Hepatocyte (in vitro differentiated cells): ENCODE results near the gene ATXN2.

Source experiments
- EZH2 ChIP-seq: fragments of 200-600 bp; sonication (generic); IDR thresholded peaks from 2 replicates; pipeline ENCODE4 v1.6.1; 2016; ENCODE audit warnings: antibody characterized with exemption, mild to moderate bottlenecking, borderline replicate concordance
- TF ChIP-seq, protein P1 (sequence below): fragments of 200-600 bp; sonication (generic); IDR thresholded peaks from 2 replicates; pipeline ENCODE4 v1.5.1; 2016; ENCODE audit warnings: antibody characterized with exemption, mild to moderate bottlenecking; ENCODE audit not compliant: poor library complexity

DNA sequence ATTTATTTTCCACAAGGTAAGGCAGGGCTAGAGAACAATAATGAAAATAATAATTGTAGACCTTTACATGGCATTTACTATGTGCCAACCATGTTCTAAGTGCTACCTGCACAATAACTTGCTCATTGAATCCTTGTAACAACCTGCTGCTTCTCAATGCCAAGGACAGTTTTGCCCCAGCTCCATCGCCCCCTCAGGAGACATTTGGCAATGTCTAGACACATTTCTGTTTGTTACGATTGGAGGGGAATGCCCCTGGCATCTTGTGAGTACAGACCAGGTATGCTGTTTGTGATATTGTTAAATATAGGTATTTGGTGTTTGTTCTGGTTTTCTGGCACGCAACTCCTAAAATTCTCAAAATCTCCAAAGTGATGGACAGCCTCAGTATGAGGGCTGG lies 8.1 kb upstream of the ATXN2 start:
- TF ChIP-seq, protein P1, sequence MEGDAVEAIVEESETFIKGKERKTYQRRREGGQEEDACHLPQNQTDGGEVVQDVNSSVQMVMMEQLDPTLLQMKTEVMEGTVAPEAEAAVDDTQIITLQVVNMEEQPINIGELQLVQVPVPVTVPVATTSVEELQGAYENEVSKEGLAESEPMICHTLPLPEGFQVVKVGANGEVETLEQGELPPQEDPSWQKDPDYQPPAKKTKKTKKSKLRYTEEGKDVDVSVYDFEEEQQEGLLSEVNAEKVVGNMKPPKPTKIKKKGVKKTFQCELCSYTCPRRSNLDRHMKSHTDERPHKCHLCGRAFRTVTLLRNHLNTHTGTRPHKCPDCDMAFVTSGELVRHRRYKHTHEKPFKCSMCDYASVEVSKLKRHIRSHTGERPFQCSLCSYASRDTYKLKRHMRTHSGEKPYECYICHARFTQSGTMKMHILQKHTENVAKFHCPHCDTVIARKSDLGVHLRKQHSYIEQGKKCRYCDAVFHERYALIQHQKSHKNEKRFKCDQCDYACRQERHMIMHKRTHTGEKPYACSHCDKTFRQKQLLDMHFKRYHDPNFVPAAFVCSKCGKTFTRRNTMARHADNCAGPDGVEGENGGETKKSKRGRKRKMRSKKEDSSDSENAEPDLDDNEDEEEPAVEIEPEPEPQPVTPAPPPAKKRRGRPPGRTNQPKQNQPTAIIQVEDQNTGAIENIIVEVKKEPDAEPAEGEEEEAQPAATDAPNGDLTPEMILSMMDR, result no peak
- TF ChIP-seq EZH2, result no peak
